PC-9 (cell line): Measurements from ENCODE around the gene BACH2.

Experiments used
- CTCF ChIP-seq: fragments of 200-600 bp; sonication (generic); conservative IDR thresholded peaks from 2 replicates; pipeline ENCODE4 v1.6.1; 2017; ENCODE audit warnings: mixed run types, antibody characterized with exemption, mild to moderate bottlenecking, moderate library complexity
- EZH2 ChIP-seq: fragments of 200-600 bp; sonication (generic); IDR thresholded peaks from 2 replicates; pipeline ENCODE4 v1.8.0; 2017; ENCODE audit warnings: antibody characterized with exemption, low read depth

- TF ChIP-seq CTCF = no peak
- TF ChIP-seq EZH2 = no peak
Measured at GRCh38 chr6:90278129-90278528, 18.5 kb downstream of the BACH2 start.
